Measurements from ENCODE around the gene METTL17. TPM values are rescaled to one million over a fixed set of nuclear protein-coding genes. Genes with fewer than 3 reads are reported as not detected.

Gene METTL17
- total and polyA plus RNA-seq, 2 of the 13 experiments (the other 11 are each of a cell fraction or from before 2014, with no cell fraction given), result 122 to 199 TPM

- no peak for TF ChIP-seq RERE (CRISPR knock-in tag; IDR thresholded peaks at IDR 0.05; ENCODE audit: low read depth)
- no peak for TF ChIP-seq MAFK (conservative IDR thresholded peaks at IDR 0.05 in 1 of 2, IDR thresholded peaks at IDR 0.05 in 1 of 2; ENCODE audit: low read length in 2 of 2)
- no peak for TF ChIP-seq DNMT1 (CRISPR knock-in tag; IDR thresholded peaks at IDR 0.05)
- 0 out of 2 replicates have a peak, but pooled peaks have one; percentile 37 for TF ChIP-seq DNMT3B (CRISPR knock-in tag; conservative IDR thresholded peaks at IDR 0.05)
- peak; percentile 24; the same call in 1 of the 2 replicates for TF ChIP-seq MEF2D (CRISPR knock-in tag; IDR thresholded peaks at IDR 0.05)
- TF ChIP-seq ZNF776 (CRISPR knock-in tag; IDR thresholded peaks at IDR 0.05), result no peak
- no peak; the same call in 1 of the 2 replicates for TF ChIP-seq ZSCAN25 (CRISPR knock-in tag; IDR thresholded peaks at IDR 0.05)
- no peak for TF ChIP-seq ZNF83 (CRISPR knock-in tag; IDR thresholded peaks at IDR 0.05; ENCODE audit: borderline replicate concordance)
- no peak for TF ChIP-seq ZNF317 (CRISPR knock-in tag; IDR thresholded peaks at IDR 0.05)
- 0 out of 2 replicates have a peak, but pooled peaks have one; percentile 37 for TF ChIP-seq GTF2F1 (IDR thresholded peaks at IDR 0.05; ENCODE audit: low read length)
- TF ChIP-seq MIXL1 (CRISPR knock-in tag; IDR thresholded peaks at IDR 0.05), result no peak
- TF ChIP-seq ZFP62 (CRISPR knock-in tag; IDR thresholded peaks at IDR 0.05), result no peak
- TF ChIP-seq ZBTB20 (CRISPR knock-in tag; IDR thresholded peaks at IDR 0.05; ENCODE audit: borderline replicate concordance, low read depth), result peak; percentile 59; the same call in 1 of the 2 replicates
- TF ChIP-seq ZNF460 (CRISPR knock-in tag; IDR thresholded peaks at IDR 0.05; ENCODE audit: borderline replicate concordance), result no peak; the same call in 1 of the 2 replicates
- TF ChIP-seq SP2 (CRISPR knock-in tag; IDR thresholded peaks at IDR 0.05), result peak; percentile 70
- peak; percentile 52; the same call in 1 of the 2 replicates for TF ChIP-seq ZNF614 (CRISPR knock-in tag; IDR thresholded peaks at IDR 0.05; ENCODE audit: borderline replicate concordance)
- peak; percentile 82 for TF ChIP-seq ELF3 (CRISPR knock-in tag; IDR thresholded peaks at IDR 0.05)
- TF ChIP-seq RARG (CRISPR knock-in tag; IDR thresholded peaks at IDR 0.05; ENCODE audit: low read depth), result no peak
- peak; percentile 59; the same call in 1 of the 2 replicates for TF ChIP-seq ZBTB25 (CRISPR knock-in tag; IDR thresholded peaks at IDR 0.05)
- peak; percentile 14; the same call in 1 of the 3 replicates for TF ChIP-seq MXI1 (IDR thresholded peaks at IDR 0.05; ENCODE audit: borderline replicate concordance, low read depth, low read length)
- no peak for TF ChIP-seq HOXA5 (CRISPR knock-in tag; IDR thresholded peaks at IDR 0.05)
- no peak; the same call in 1 of the 2 replicates for TF ChIP-seq ATF3 (CRISPR knock-in tag; IDR thresholded peaks at IDR 0.05)
- TF ChIP-seq PCBP2 (optimal IDR thresholded peaks at IDR 0.05; ENCODE audit: low read depth, low read length, poor library complexity, severe bottlenecking), result no peak
- no peak for TF ChIP-seq CENPX (CRISPR knock-in tag; IDR thresholded peaks at IDR 0.05)
- no peak for TF ChIP-seq PHB2 (IDR thresholded peaks at IDR 0.05; ENCODE audit: partially characterized antibody)
Observed at GRCh38 chr14:20989787-20990600, at the start of gene METTL17 (continued).

Measured in HepG2 (cell line).